ENCODE data around the gene GAREM1.

- TF ChIP-seq CTCF (IDR thresholded peaks at IDR 0.05; ENCODE audit: low read length) (no peak), EZH2 (IDR thresholded peaks at IDR 0.05; ENCODE audit: borderline replicate concordance, low read length) (no peak)
Observed at GRCh38 chr18:32310774-32311173, 159.9 kb downstream of the GAREM1 start.
